HCT116 (cell line): ENCODE results near the gene UFD1. TPM values are rescaled to one million over a fixed set of nuclear protein-coding genes. Genes with fewer than 3 reads are reported as not detected.

Source experiments
- ATAC-seq: fragments of 200-7000 bp; cut with Tn5 transposase; 2 replicates; pipeline ENCODE4 v1.9.1; 2020; ENCODE audit warnings: mild to moderate bottlenecking, moderate library complexity
- BruUV-seq: library from RNA; stranded (reverse); fragments of 400-500 nt; replicated peaks from 2 replicates; lab custom pipeline; 2021; lab: Mats Ljungman, UMichigan
- CTCF ChIA-PET: fragments of 300-600 bp; sonication (Branson Sonifier 250); formaldehyde crosslinking; loops from one replicate; lab custom pipeline; 2021; ENCODE audit warnings: antibody characterized with exemption; lab: Charles Lee
- POLR2A ChIA-PET: fragments of 300-600, 350-600 bp; sonication (Branson Sonifier 250); formaldehyde crosslinking; loops from one replicate; lab custom pipeline; 2021; ENCODE audit warnings: antibody characterized with exemption; lab: Charles Lee
- RAD21 ChIA-PET, 2 experiments: fragments of 300-600 bp; sonication (Branson Sonifier 250); formaldehyde crosslinking; loops; one replicate each; lab custom pipeline; 2023; ENCODE audit warnings: low total read pairs in 2 of 2; ENCODE audit not compliant: uncharacterized antibody in 2 of 2, unreplicated experiment in 2 of 2, low non-redundant PET in 1 of 2; lab: Charles Lee
- DNase-seq: peaks from one replicate; pipeline ENCODE4 v3.0.0-alpha.2; 2010; ENCODE audit warnings: low read depth, low spot score
- H2AFZ ChIP-seq: fragments of 200-600 bp; shearing (Covaris generic), sonication (generic); 2 replicates; pipeline ENCODE4 v1.6.1; 2017; ENCODE audit warnings: low read depth, mixed run types, mixed read lengths, antibody characterized with exemption, low read length; ENCODE audit not compliant: poor library complexity, severe bottlenecking
- H3K27ac ChIP-seq: 2 replicates; pipeline ENCODE4 v1.5.1; 2012; ENCODE audit warnings: low read depth, low read length
- H3K27me3 ChIP-seq: fragments of 200-600 bp; sonication (generic); 2 replicates; pipeline ENCODE4 v1.6.1; 2016; ENCODE audit warnings: mixed run types, low read length, mixed read lengths; ENCODE audit not compliant: insufficient read depth
- H3K36me3 ChIP-seq, 2 experiments: fragments of 200-500 bp in 1 of 2; fragments of 200-600 bp in 1 of 2; sonication (Bioruptor generic) in 1 of 2; sonication (generic) in 1 of 2; 2 replicates each; pipeline versions ENCODE4 v1.5.1 to v1.6.1; 2014 to 2016; ENCODE audit warnings: low read length in 2 of 2, inconsistent platforms in 1 of 2, mixed read lengths in 1 of 2, mixed run types in 1 of 2; ENCODE audit not compliant: insufficient read depth in 2 of 2, control insufficient read depth in 1 of 2
- H3K4me1 ChIP-seq, 2 experiments: fragments of 200-600 bp in 1 of 2; sonication (generic) in 1 of 2; 2 replicates each; pipeline versions ENCODE4 v1.5.1 to v1.6.1; 2012 to 2017; ENCODE audit warnings: low read length in 2 of 2, inconsistent platforms in 1 of 2, mild to moderate bottlenecking in 1 of 2, mixed read lengths in 1 of 2, mixed run types in 1 of 2, moderate library complexity in 1 of 2; ENCODE audit not compliant: insufficient read depth in 2 of 2, control insufficient read depth in 1 of 2
- H3K4me2 ChIP-seq: fragments of 200-600 bp; sonication (generic); 2 replicates; pipeline ENCODE4 v1.6.1; 2017; ENCODE audit warnings: mixed run types, low read length, mixed read lengths
- H3K4me3 ChIP-seq, 2 experiments: fragments of 200-600 bp in 1 of 2; sonication (generic) in 1 of 2; replicated peaks in 1 of 2; 2 replicates each; pipeline ENCODE4 v1.5.1; 2011 to 2016; ENCODE audit warnings: low read length in 2 of 2, control low read depth in 1 of 2, low read depth in 1 of 2, mild to moderate bottlenecking in 1 of 2, mixed read lengths in 1 of 2, mixed run types in 1 of 2
- H3K79me2 ChIP-seq: fragments of 200-600 bp; sonication (generic); 2 replicates; pipeline ENCODE4 v1.6.1; 2017; ENCODE audit warnings: mild to moderate bottlenecking, mixed run types, low read length, moderate library complexity, mixed read lengths; ENCODE audit not compliant: insufficient read depth
- H3K9ac ChIP-seq: fragments of 200-600 bp; sonication (generic); 2 replicates; pipeline ENCODE4 v1.6.1; 2016; ENCODE audit warnings: low read length, mixed read lengths
- H3K9me2 ChIP-seq: fragments of 200-600 bp; sonication (generic), shearing (Covaris generic); 2 replicates; pipeline ENCODE4 v1.6.1; 2017; ENCODE audit warnings: mixed run types, mild to moderate bottlenecking, moderate library complexity; ENCODE audit not compliant: insufficient read depth
- H3K9me3 ChIP-seq, 2 experiments: fragments of 200-500 bp in 1 of 2; fragments of 200-600 bp in 1 of 2; sonication (Bioruptor generic) in 1 of 2; sonication (generic) in 1 of 2; 2 replicates each; pipeline ENCODE4 v1.6.1; 2014 to 2017; ENCODE audit warnings: low read length in 2 of 2, mixed read lengths in 2 of 2, inconsistent platforms in 1 of 2, low read depth in 1 of 2, mild to moderate bottlenecking in 1 of 2, mixed run types in 1 of 2, moderate library complexity in 1 of 2; ENCODE audit not compliant: control insufficient read depth in 1 of 2, insufficient read depth in 1 of 2
- H4K20me1 ChIP-seq: fragments of 200-600 bp; sonication (generic), shearing (Covaris generic); 2 replicates; pipeline ENCODE4 v1.6.1; 2017; ENCODE audit warnings: mixed run types, mild to moderate bottlenecking, moderate library complexity; ENCODE audit not compliant: insufficient read depth
- ATF3 ChIP-seq: IDR thresholded peaks from 2 replicates; pipeline ENCODE4 v1.6.1; 2012
- ELF1 ChIP-seq: IDR thresholded peaks from 2 replicates; pipeline ENCODE4 v1.6.1; 2012; ENCODE audit warnings: low read depth, borderline replicate concordance
- EZH2 ChIP-seq: fragments of 200-600 bp; sonication (generic); IDR thresholded peaks from 2 replicates; pipeline ENCODE4 v1.6.1; 2017; ENCODE audit warnings: antibody characterized with exemption, mixed run types
- SIN3A ChIP-seq: IDR thresholded peaks from 2 replicates; pipeline ENCODE4 v1.6.1; 2012; ENCODE audit warnings: low read depth
- TCF7L2 ChIP-seq: IDR thresholded peaks from 2 replicates; pipeline ENCODE4 v1.7.0; 2011; ENCODE audit warnings: borderline replicate concordance, inconsistent platforms; ENCODE audit not compliant: insufficient read depth, insufficient read length; ENCODE audit errors: extremely low read depth
- ZBTB33 ChIP-seq: IDR thresholded peaks from 2 replicates; pipeline ENCODE4 v1.6.1; 2011; ENCODE audit warnings: mild to moderate bottlenecking, low read length, moderate library complexity; ENCODE audit not compliant: insufficient replicate concordance; ENCODE audit errors: extremely low read depth
- ZFX ChIP-seq: fragments of 450-650 bp; IDR thresholded peaks from 2 replicates; pipeline ENCODE4 v1.6.1; 2017
- intact Hi-C: fragments of 100-400 bp; cut with micrococcal nuclease; formaldehyde crosslinking; loops from 2 replicates; pipeline ENCODE4 v1.10.0; 2022
- total RNA-seq: library from RNA; stranded (reverse); gene quantifications from one replicate; pipeline ENCODE4 v1.2.1, GENCODE V29; 2021; ENCODE audit not compliant: unreplicated experiment

Gene UFD1
- total RNA-seq, 1 experiment from 2014 or later: 97.5 TPM

GRCh38 chr22:19526076-19526701 lies 47.2 kb upstream of the UFD1 start:
- Histone ChIP-seq H3K9me2 (no peaks in the 10 kb centered on the region), H3K27me3 (no peaks in the 10 kb centered on the region), H4K20me1 (no peaks in the 10 kb centered on the region), H3K9ac (no peak overlapping the region), H3K9me3 (no peaks in the 10 kb centered on the region), H3K4me2 (no peak overlapping the region), H3K79me2 (no peaks in the 10 kb centered on the region), H3K4me1 (peaks cover 0 to 5% of the 10 kb centered on the region in 2 experiments; a peak in 1 of 4 replicates)
- no TSS peak for BruUV-seq
- intact Hi-C loops: no loop called here
- RAD21 ChIA-PET: no interaction called here
- DNase-seq: no peak
- CTCF ChIA-PET: no interaction called here
- ATAC-seq: no peak
- POLR2A ChIA-PET: no interaction called here
- TF ChIP-seq TCF7L2 (no peak), ZFX (no peak), ELF1 (no peak), EZH2 (no peak), SIN3A (no peak), ATF3 (no peak), ZBTB33 (no peak)
- TF ChIP-seq, all 23 proteins: peak for 0
- H3K27ac ChIP-seq: no peak overlapping the region
- no peak overlapping the region for H3K4me3 ChIP-seq
- no peak overlapping the region for H2AFZ ChIP-seq
- H3K36me3 ChIP-seq: no peaks in the 10 kb centered on the region
